Large intestine (tissue), 3 donors: Measurements from ENCODE around the gene CDH23. TPM values are rescaled to one million over a fixed set of nuclear protein-coding genes. Genes with fewer than 3 reads are reported as not detected.
"Not testable (repeated sequence)": the region's sequence is repeated elsewhere in the genome, so short reads cannot be mapped to it uniquely, and the experiment has no call there.

Experiments used
- DNase-seq, 2 donors: peaks; one replicate each; pipeline versions ENCODE4 v3.0.0 to v3.0.0-alpha.2; 2013
- H3K27ac ChIP-seq: one replicate; pipeline ENCODE4 v1.5.1; 2013; ENCODE audit warnings: low read length
- H3K27me3 ChIP-seq: 2 replicates; pipeline ENCODE4 v1.6.1; 2013; ENCODE audit warnings: low read length; ENCODE audit not compliant: control insufficient read depth, insufficient read depth
- H3K36me3 ChIP-seq: 2 replicates; pipeline ENCODE4 v1.6.1; 2013; ENCODE audit warnings: low read length; ENCODE audit not compliant: control insufficient read depth, insufficient read depth
- H3K4me1 ChIP-seq: one replicate; pipeline ENCODE4 v1.6.1; 2013; ENCODE audit warnings: low read length; ENCODE audit not compliant: control insufficient read depth, insufficient read depth
- H3K4me3 ChIP-seq: one replicate; pipeline ENCODE4 v1.5.1; 2013; ENCODE audit warnings: low read length
- H3K9me3 ChIP-seq: one replicate; pipeline ENCODE4 v1.6.1; 2013; ENCODE audit warnings: mild to moderate bottlenecking, low read depth, low read length, moderate library complexity; ENCODE audit not compliant: control insufficient read depth
- WGBS: methylation state at CpG from one replicate; pipeline ENCODE4 v1.1.5; 2013; ENCODE audit warnings: low lambda C conversion rate; ENCODE audit not compliant: insufficient coverage; 5-methylcytosine and 5-hydroxymethylcytosine counted together
- polyA plus RNA-seq: library from polyadenylated mRNA; unstranded; fragments of 120-200 nt; gene quantifications from one replicate; pipeline ENCODE4 v1.2.1, GENCODE V29; 2013

CDH23 gene
- polyA plus RNA-seq, 1 donor, result 1.7 TPM

- Histone ChIP-seq H3K27ac (no peak overlapping the region), H3K36me3 (no peaks in the 10 kb centered on the region), H3K27me3 (peaks cover 14% of the 10 kb centered on the region), H3K4me3 (no peak overlapping the region), H3K4me1 (no peaks in the 10 kb centered on the region), H3K9me3 (no peaks in the 10 kb centered on the region)
- 60% methylated on average over 2 of the region's 14 CpGs for WGBS
- DNase-seq, result no peak
These were observed 193.2 kb downstream of the CDH23 start for GRCh38 chr10:71589617-71590551.

GRCh38 chr10:71590781-71591350, 194.1 kb downstream of the CDH23 start:
- Histone ChIP-seq H3K4me3 (no peak overlapping the region), H3K27ac (no peak overlapping the region), H3K9me3 (no peaks in the 10 kb centered on the region), H3K36me3 (no peaks in the 10 kb centered on the region), H3K27me3 (peaks cover 12% of the 10 kb centered on the region), H3K4me1 (no peaks in the 10 kb centered on the region)
- DNase-seq, result no peak
- WGBS, result no CpG with 5 or more reads among the region's 10 CpGs

GRCh38 chr10:71594934-71595571, 198.3 kb downstream of the CDH23 start:
- no peak for DNase-seq

GRCh38 chr10:71595649-71596048, 198.9 kb downstream of the CDH23 start:
- Histone ChIP-seq H3K9me3 (no peaks in the 10 kb centered on the region), H3K27me3 (peaks cover 3% of the 10 kb centered on the region), H3K4me1 (no peaks in the 10 kb centered on the region), H3K36me3 (no peaks in the 10 kb centered on the region), H3K27ac (no peak overlapping the region), H3K4me3 (no peak overlapping the region)
- DNase-seq, result no peak
- no CpG with 5 or more reads among the region's 7 CpGs for WGBS

More at GRCh38 chr10:71594934-71595571, 198.3 kb downstream of the CDH23 start:
- Histone ChIP-seq H3K4me3 (no peak overlapping the region), H3K4me1 (no peaks in the 10 kb centered on the region), H3K27ac (no peak overlapping the region), H3K27me3 (peaks cover 3% of the 10 kb centered on the region), H3K9me3 (no peaks in the 10 kb centered on the region), H3K36me3 (no peaks in the 10 kb centered on the region)
- WGBS, result 80% methylated on average over 2 of the region's 8 CpGs

DNA sequence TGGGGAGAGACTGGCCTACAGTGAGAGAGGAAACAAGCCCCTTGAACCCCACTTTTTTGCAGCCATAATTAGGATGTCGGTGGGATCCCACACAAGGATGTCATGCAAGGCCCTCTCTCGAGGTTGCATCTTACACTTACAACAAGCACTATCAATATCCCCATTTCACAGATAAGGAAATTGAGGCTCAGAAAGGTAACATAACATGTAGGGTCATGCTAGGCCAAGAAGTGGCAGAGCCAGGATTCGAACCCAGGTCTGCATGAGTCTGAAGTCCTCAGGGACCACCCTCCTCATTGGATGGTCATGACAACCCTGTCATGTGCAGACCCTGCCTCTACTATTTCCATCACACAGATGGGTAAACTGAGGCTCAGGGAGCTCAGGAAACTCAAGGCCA, 199.4 kb downstream of the CDH23 start:
- no CpG with 5 or more reads among the region's 3 CpGs for WGBS

GRCh38 chr10:71596759-71597158, 200.0 kb downstream of the CDH23 start:
- Histone ChIP-seq H3K27ac (no peak overlapping the region), H3K27me3 (peaks cover 3% of the 10 kb centered on the region), H3K9me3 (no peaks in the 10 kb centered on the region), H3K4me1 (no peaks in the 10 kb centered on the region), H3K36me3 (no peaks in the 10 kb centered on the region), H3K4me3 (no peak overlapping the region)
- no CpG with 5 or more reads among the region's 8 CpGs for WGBS
- DNase-seq, result no peak

More for the DNA sequence above, 199.4 kb downstream of the CDH23 start:
- Histone ChIP-seq H3K9me3 (no peaks in the 10 kb centered on the region), H3K4me3 (no peak overlapping the region), H3K27me3 (peaks cover 3% of the 10 kb centered on the region), H3K27ac (no peak overlapping the region), H3K36me3 (no peaks in the 10 kb centered on the region), H3K4me1 (no peaks in the 10 kb centered on the region)
- DNase-seq, result no peak

DNA sequence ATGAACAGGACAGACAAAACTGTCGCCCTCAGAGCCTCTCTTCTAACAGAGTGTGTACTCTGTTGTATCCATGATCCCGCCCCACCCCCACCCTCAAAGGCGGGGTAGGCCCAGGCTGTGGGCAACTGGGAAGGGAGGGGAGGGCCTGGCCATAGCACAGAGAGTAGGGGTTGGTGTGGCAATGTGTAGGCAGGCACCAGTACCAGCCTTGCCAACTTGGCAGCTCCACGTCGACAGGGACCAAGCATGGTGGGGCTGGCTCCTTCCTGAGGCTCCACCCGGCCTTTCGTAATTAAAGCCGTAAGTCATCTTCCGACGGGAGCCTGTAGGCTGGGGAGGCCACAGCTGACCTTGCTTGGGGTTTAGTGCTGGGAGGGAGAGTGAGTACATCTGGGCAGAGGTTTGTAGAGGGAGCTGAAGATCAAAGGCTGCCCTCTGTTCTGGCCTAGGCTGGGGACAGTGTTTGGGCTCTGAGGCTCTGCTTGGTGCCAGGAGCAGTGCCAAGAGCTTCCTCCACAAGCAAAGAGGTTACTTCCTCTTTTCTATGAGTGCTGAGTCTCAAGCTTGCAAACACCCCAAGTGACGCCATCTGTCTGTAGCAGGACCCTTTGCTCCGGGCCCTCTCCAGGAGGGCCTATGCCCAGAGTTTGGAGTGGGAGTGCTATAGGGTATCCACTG, 201.2 kb downstream of the CDH23 start:
- H3K4me1 ChIP-seq, result no peaks in the 10 kb centered on the region
- no peaks in the 10 kb centered on the region for H3K9me3 ChIP-seq
- no peak overlapping the region for H3K4me3 ChIP-seq
- no peaks in the 10 kb centered on the region for H3K36me3 ChIP-seq
- no CpG with 5 or more reads among the region's 12 CpGs for WGBS
- H3K27ac ChIP-seq, result no peak overlapping the region
- DNase-seq, result no peak
- H3K27me3 ChIP-seq, result no peaks in the 10 kb centered on the region

DNA sequence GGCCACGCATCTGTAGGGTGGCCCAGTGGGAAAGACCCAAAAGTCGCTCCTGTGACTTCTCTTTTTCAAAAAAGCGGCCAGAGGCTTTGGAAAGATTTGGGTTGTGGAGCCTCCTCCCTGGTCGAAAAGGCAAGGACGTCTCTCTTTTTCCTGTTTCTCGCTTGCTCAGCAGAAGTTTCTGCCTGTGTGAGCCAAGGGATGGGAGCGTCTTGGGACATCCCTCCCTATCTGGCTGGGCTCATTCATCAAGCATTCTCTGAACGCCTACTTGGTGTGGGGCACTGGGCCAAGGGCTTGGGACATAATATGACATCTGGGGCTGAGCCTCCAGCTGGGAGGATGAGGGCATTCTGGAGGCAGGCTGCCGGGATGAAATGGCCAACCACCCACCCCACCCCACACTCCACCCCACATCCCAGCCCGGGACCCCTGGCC, 201.9 kb downstream of the CDH23 start:
- Histone ChIP-seq H3K4me3 (no peak overlapping the region), H3K36me3 (no peaks in the 10 kb centered on the region), H3K27ac (no peak overlapping the region), H3K9me3 (no peaks in the 10 kb centered on the region), H3K27me3 (no peaks in the 10 kb centered on the region), H3K4me1 (no peaks in the 10 kb centered on the region)
- no peak for DNase-seq
- WGBS, result 80% methylated on average over 3 of the region's 10 CpGs

DNA sequence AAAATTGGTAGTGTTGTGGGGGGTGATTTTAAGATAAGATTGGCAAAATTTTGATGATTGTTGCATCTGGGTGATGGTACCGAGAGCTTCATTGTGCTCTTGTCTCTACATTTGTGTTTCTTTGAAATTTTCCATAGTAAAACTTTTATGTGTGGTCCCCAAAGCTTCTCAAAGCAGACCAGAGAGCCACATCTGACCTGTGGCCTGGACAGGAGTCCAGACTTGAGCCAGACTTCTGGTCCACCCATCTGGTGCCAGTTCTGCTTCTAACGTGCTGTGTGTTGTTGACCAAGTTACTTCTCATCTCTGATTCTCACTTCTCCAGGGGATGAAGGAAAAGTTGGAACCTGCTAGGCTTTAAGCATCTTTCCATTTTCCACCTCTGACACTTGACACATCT, 202.8 kb downstream of the CDH23 start:
- no peaks in the 10 kb centered on the region for H3K27me3 ChIP-seq
- no peak for DNase-seq
- no peak overlapping the region for H3K4me3 ChIP-seq
- whole genome bisulfite sequencing, result no CpG with 5 or more reads among the region's 2 CpGs
- no peak overlapping the region for H3K27ac ChIP-seq
- H3K36me3 ChIP-seq, result no peaks in the 10 kb centered on the region
- no peaks in the 10 kb centered on the region for H3K4me1 ChIP-seq
- H3K9me3 ChIP-seq, result no peaks in the 10 kb centered on the region

- not testable (repeated sequence) for H3K27ac ChIP-seq, DNase-seq, H3K4me1 ChIP-seq, H3K36me3 ChIP-seq, H3K4me3 ChIP-seq, H3K27me3 ChIP-seq, H3K9me3 ChIP-seq
- WGBS, result no CpG with 5 or more reads among the region's 8 CpGs
These were observed 203.5 kb downstream of the CDH23 start for GRCh38 chr10:71600242-71600641.
